Left lung (tissue), 10 donors: ENCODE data around the gene SMPDL3A. TPM values are rescaled to one million over a fixed set of nuclear protein-coding genes. Genes with fewer than 3 reads are reported as not detected.

Source experiments
- ATAC-seq: fragments of 200-7000 bp; cut with Tn5 transposase; one replicate; pipeline ENCODE4 v1.9.1; 2020; ENCODE audit warnings: moderate library complexity
- DNase-seq, 4 donors: peaks; one replicate each; pipeline ENCODE4 v3.0.0-alpha.2; 2013 to 2020
- H3K27ac ChIP-seq, 2 donors: fragments of 200-600 bp; sonication (generic) in 1 of 2; one replicate each; pipeline versions ENCODE4 v1.5.0 to v1.8.0; 2020 to 2021
- H3K27me3 ChIP-seq, 2 donors: fragments of 200-600 bp; sonication (generic) in 1 of 2; one replicate each; pipeline versions ENCODE4 v1.5.0 to v1.8.0; 2020 to 2021
- H3K36me3 ChIP-seq, 2 donors: fragments of 200-600 bp; sonication (generic) in 1 of 2; one replicate each; pipeline versions ENCODE4 v1.5.0 to v1.8.0; 2020 to 2021
- H3K4me1 ChIP-seq, 2 donors: fragments of 200-600 bp; one replicate each; pipeline ENCODE4 v1.8.0; 2021
- H3K4me3 ChIP-seq, 2 donors: fragments of 200-600 bp; sonication (generic) in 1 of 2; one replicate each; pipeline versions ENCODE4 v1.5.0 to v1.8.0; 2020 to 2021; ENCODE audit warnings: mild to moderate bottlenecking in 1 of 2
- H3K9me3 ChIP-seq, 2 donors: fragments of 200-600 bp; sonication (generic) in 1 of 2; one replicate each; pipeline versions ENCODE4 v1.5.0 to v1.8.0; 2020 to 2021
- CTCF ChIP-seq, 2 donors: fragments of 200-600 bp; sonication (generic) in 1 of 2; IDR thresholded peaks; one replicate each; pipeline versions ENCODE4 v1.5.0 to v1.8.0; 2021; ENCODE audit warnings: antibody characterized with exemption in 2 of 2
- intact Hi-C, 2 donors: fragments of 100-400 bp; cut with DNase I; formaldehyde crosslinking; loops; one replicate each; pipeline versions ENCODE4 v1.11.2 to v1.14.2; 2022
- polyA plus RNA-seq, 6 donors: library from polyadenylated mRNA; unstranded; fragments of 120-200 nt; gene quantifications; one replicate each; pipeline ENCODE4 v1.2.1, GENCODE V29; 2013; ENCODE audit not compliant: insufficient read length in 6 of 6
- total RNA-seq, 2 donors: library from RNA; stranded (reverse); fragmentation: NEBNext Ultra II Directional; extraction: Animal tissue kit (Norgen Biotek cat#: 25700); gene quantifications; one replicate each; pipeline ENCODE4 v1.2.1, GENCODE V29; 2021
- donor health status: DM: no; HTN: yes; CAD: no.
- donor health status: DM: no; HTN: no; CAD: no.

Gene SMPDL3A
- total and polyA plus RNA-seq, 8 donors: 27.4 to 56.4 (median 42.3) TPM

GRCh38 chr6:122801397-122801796 is 12.3 kb downstream of the SMPDL3A start:
- Histone ChIP-seq H3K4me3 (no peak overlapping the region), H3K27ac (no peak overlapping the region), H3K27me3 (no peaks in the 10 kb centered on the region), H3K36me3 (peaks cover 0 to 49% of the 10 kb centered on the region in 2 donors), H3K9me3 (no peaks in the 10 kb centered on the region), H3K4me1 (peaks cover 9 to 20% of the 10 kb centered on the region in 2 donors)
- intact Hi-C loops: no loop called here
- DNase-seq (no peak), ATAC-seq (no peak)
- TF ChIP-seq CTCF (IDR thresholded peaks at IDR 0.05): no peak

- Histone ChIP-seq H3K4me3 (no peak overlapping the region), H3K4me1 (peaks cover 8 to 16% of the 10 kb centered on the region in 2 donors), H3K9me3 (no peaks in the 10 kb centered on the region), H3K27ac (no peak overlapping the region), H3K27me3 (no peaks in the 10 kb centered on the region), H3K36me3 (peaks cover 0 to 47% of the 10 kb centered on the region in 2 donors)
- DNase-seq (peak in 2 of 4 donors; percentile 71 to 76), ATAC-seq (no peak)
- intact Hi-C loops: no loop called here
- no peak for TF ChIP-seq CTCF (IDR thresholded peaks at IDR 0.05)
Observed at GRCh38 chr6:122803171-122803661, 14.2 kb downstream of the SMPDL3A start.

- H3K36me3 ChIP-seq: peaks cover 0 to 58% of the 10 kb centered on the region in 2 donors
- H3K4me3 ChIP-seq: no peak overlapping the region
- no peaks in the 10 kb centered on the region for H3K27me3 ChIP-seq
- TF ChIP-seq CTCF (IDR thresholded peaks at IDR 0.05): no peak
- ATAC-seq: peak; percentile 61
- peak in 2 of 4 donors; percentile 85 to 88 for DNase-seq
- no peaks in the 10 kb centered on the region for H3K4me1 ChIP-seq
- peak overlapping the region in 1 of 2 donors; percentile 37 for H3K27ac ChIP-seq
- intact Hi-C loops: no loop called here
- no peaks in the 10 kb centered on the region for H3K9me3 ChIP-seq
Observed at GRCh38 chr6:122804962-122805485, 16.0 kb downstream of the SMPDL3A start.

- Histone ChIP-seq H3K27me3 (no peaks in the 10 kb centered on the region), H3K4me1 (no peaks in the 10 kb centered on the region), H3K4me3 (no peak overlapping the region), H3K27ac (peak overlapping the region in 1 of 2 donors; percentile 28), H3K9me3 (no peaks in the 10 kb centered on the region), H3K36me3 (peaks cover 0 to 56% of the 10 kb centered on the region in 2 donors)
- no peak for TF ChIP-seq CTCF (IDR thresholded peaks at IDR 0.05)
- ATAC-seq: peak; percentile 47
- peak in 2 of 4 donors; percentile 75 to 77 for DNase-seq
- intact Hi-C loops: no loop called here
Observed at GRCh38 chr6:122806291-122806690, 17.2 kb downstream of the SMPDL3A start.

GRCh38 chr6:122808121-122808885 is 19.2 kb downstream of the SMPDL3A start:
- DNase-seq (no peak), ATAC-seq (no peak)
- Histone ChIP-seq H3K4me3 (no peak overlapping the region), H3K27ac (peak overlapping the region in 1 of 2 donors; percentile 35), H3K4me1 (no peaks in the 10 kb centered on the region), H3K9me3 (no peaks in the 10 kb centered on the region), H3K36me3 (peaks cover 0 to 56% of the 10 kb centered on the region in 2 donors), H3K27me3 (no peaks in the 10 kb centered on the region)
- TF ChIP-seq CTCF (IDR thresholded peaks at IDR 0.05): no peak
- intact Hi-C loops: no loop called here
